Gastroesophageal sphincter (tissue), 3 donors: Measurements from ENCODE around the gene ARHGEF4.

ENCODE experiments used
- CTCF ChIP-seq, 4 experiments: fragments of 200-600 bp in 2 of 4; fragments of 450-650 bp in 2 of 4; sonication (generic) in 1 of 4; IDR thresholded peaks; one replicate each; pipeline ENCODE4 v1.5.1; 2017 to 2019; ENCODE audit warnings: antibody characterized with exemption in 4 of 4, mild to moderate bottlenecking in 2 of 4, moderate library complexity in 2 of 4
- POLR2A ChIP-seq, 2 donors: fragments of 450-650 bp; IDR thresholded peaks; one replicate each; pipeline ENCODE4 v1.6.1; 2017; ENCODE audit warnings: antibody characterized with exemption in 2 of 2, mild to moderate bottlenecking in 2 of 2, moderate library complexity in 1 of 2
- POLR2AphosphoS5 ChIP-seq: sonication (generic); formaldehyde crosslinking; IDR thresholded peaks from one replicate; pipeline ENCODE4 v1.6.1; 2017; ENCODE audit warnings: antibody characterized with exemption

DNA sequence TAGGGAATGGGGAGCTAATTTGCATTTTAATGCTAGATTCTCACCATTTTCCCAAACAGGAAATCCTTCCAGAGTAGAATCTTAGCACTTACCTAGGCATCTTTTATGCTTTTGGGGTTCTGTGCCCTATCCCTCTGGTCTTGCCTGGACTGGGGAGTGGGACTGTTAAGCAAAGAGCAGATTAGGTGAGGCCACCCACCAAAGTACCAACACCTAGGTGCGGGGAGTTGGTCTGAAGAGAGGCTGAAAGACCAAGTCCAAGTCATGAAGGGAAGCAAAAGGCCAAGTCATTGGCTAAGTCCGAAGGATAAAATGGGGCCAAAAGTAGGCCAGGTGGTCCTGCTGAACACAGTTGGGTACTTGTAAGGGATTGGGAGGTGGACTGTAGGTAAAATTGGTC, 169.8 kb downstream of the ARHGEF4 start:
- no peak for TF ChIP-seq POLR2A (IDR thresholded peaks at IDR 0.05)
- TF ChIP-seq CTCF (IDR thresholded peaks at IDR 0.05), result no peak
- no peak for TF ChIP-seq POLR2AphosphoS5
